Stimulated activated naive CD8-positive, alpha-beta T cell treated with anti-CD3 and anti-CD28 coated beads, Interleukin-15, Interleukin-2, amounts not matched to agents 100 U/mL and 50 U/mL, for 24 hours (primary cell): ENCODE measurements around the gene GPR25.

Experiments
- ATAC-seq: fragments of 150-1000 bp; cut with Tn5 transposase; one replicate; pipeline ENCODE4 v1.10.0; 2021
- DNase-seq: peaks from one replicate; pipeline ENCODE4 v3.0.0; 2021

The GPR25 gene

GRCh38 chr1:200894712-200895442 lies 22.1 kb downstream of the GPR25 start, which contains the start of gene INAVA:
Gene INAVA, plus strand, starts transcription at chr1:200894900. Its CDS starts 3,501 bp downstream, at chr1:200898401.
- DNase-seq (no peak), ATAC-seq (no peak)

- ATAC-seq, result no peak
Observed at GRCh38 chr1:200895443-200895789, 22.6 kb downstream of the GPR25 start.

GRCh38 chr1:200895801-200896530 lies 23.2 kb downstream of the GPR25 start:
- no peak for DNase-seq
- no peak for ATAC-seq

More at GRCh38 chr1:200895443-200895789, 22.6 kb downstream of the GPR25 start:
- no peak for DNase-seq

- no peak for ATAC-seq
- DNase-seq, result no peak
Observed at GRCh38 chr1:200896531-200897196, 23.9 kb downstream of the GPR25 start.

GRCh38 chr1:200897259-200897658 lies 24.5 kb downstream of the GPR25 start:
- DNase-seq, result no peak
- ATAC-seq, result no peak

- no peak for DNase-seq
Observed at GRCh38 chr1:200899015-200899386, 26.2 kb downstream of the GPR25 start.

GRCh38 chr1:200899451-200899915 lies 26.7 kb downstream of the GPR25 start:
- no peak for DNase-seq
- ATAC-seq, result no peak

More at GRCh38 chr1:200899015-200899386, 26.2 kb downstream of the GPR25 start:
- ATAC-seq, result no peak

- ATAC-seq (no peak), DNase-seq (no peak)
Observed at GRCh38 chr1:200899954-200900867, 27.4 kb downstream of the GPR25 start.

- DNase-seq (no peak), ATAC-seq (no peak)
Observed at GRCh38 chr1:200900877-200901276, 28.1 kb downstream of the GPR25 start.

GRCh38 chr1:200901350-200901749 lies 28.6 kb downstream of the GPR25 start:
- no peak for DNase-seq
- ATAC-seq, result no peak

- ATAC-seq, result no peak
Observed at GRCh38 chr1:200901796-200902444, 29.1 kb downstream of the GPR25 start.

GRCh38 chr1:200903793-200904192 lies 31.0 kb downstream of the GPR25 start:
- ATAC-seq (no peak), DNase-seq (no peak)

More at GRCh38 chr1:200901796-200902444, 29.1 kb downstream of the GPR25 start:
- DNase-seq, result no peak

- ATAC-seq, result no peak
Observed at GRCh38 chr1:200904772-200905171, 32.0 kb downstream of the GPR25 start.

GRCh38 chr1:200905411-200906052 lies 32.8 kb downstream of the GPR25 start:
- DNase-seq, result peak; percentile 39
- ATAC-seq, result peak; percentile 99

More at GRCh38 chr1:200904772-200905171, 32.0 kb downstream of the GPR25 start:
- no peak for DNase-seq

- DNase-seq, result no peak
- no peak for ATAC-seq
Observed at GRCh38 chr1:200906491-200906890, 33.7 kb downstream of the GPR25 start.

- ATAC-seq (no peak), DNase-seq (no peak)
Observed at GRCh38 chr1:200907611-200908097, 34.9 kb downstream of the GPR25 start.

- DNase-seq, result no peak
- ATAC-seq, result no peak
Observed at GRCh38 chr1:200908191-200908868, 35.5 kb downstream of the GPR25 start.

- no peak for ATAC-seq
- no peak for DNase-seq
Observed at GRCh38 chr1:200909071-200909470, 36.3 kb downstream of the GPR25 start.

GRCh38 chr1:200909757-200910239 lies 37.0 kb downstream of the GPR25 start:
- DNase-seq, result no peak
- no peak for ATAC-seq

GRCh38 chr1:200911361-200911760 lies 38.6 kb downstream of the GPR25 start:
- ATAC-seq (no peak), DNase-seq (no peak)
